MM.1S (cell line): ENCODE data around the gene CNOT2.

Experiments
- DNase-seq: peaks from one replicate; pipeline ENCODE4 v3.0.0-alpha.2; 2015
- H2AFZ ChIP-seq: fragments of 300-600 bp; sonication (generic); 2 replicates; pipeline ENCODE4 v1.6.0; 2016; ENCODE audit warnings: antibody characterized with exemption, low read length
- H3F3A ChIP-seq: fragments of 300-600 bp; sonication (generic); 2 replicates; pipeline ENCODE4 v1.6.1; 2016; ENCODE audit warnings: mild to moderate bottlenecking, antibody characterized with exemption, low read length, moderate library complexity, mixed read lengths; ENCODE audit not compliant: insufficient read depth
- H3K27ac ChIP-seq: fragments of 300-600 bp; sonication (generic); 2 replicates; pipeline ENCODE4 v1.5.1; 2016; ENCODE audit warnings: mild to moderate bottlenecking, low read length
- H3K27me3 ChIP-seq: fragments of 300-600 bp; sonication (generic); replicated peaks from 2 replicates; pipeline ENCODE4 v1.6.0; 2016; ENCODE audit warnings: low read length; ENCODE audit not compliant: insufficient read depth
- H3K36me3 ChIP-seq: fragments of 300-600 bp; sonication (generic); replicated peaks from 2 replicates; pipeline ENCODE4 v1.6.1; 2016; ENCODE audit warnings: mild to moderate bottlenecking, low read length, mixed read lengths; ENCODE audit not compliant: insufficient read depth
- H3K4me1 ChIP-seq: fragments of 300-600 bp; sonication (generic); 2 replicates; pipeline ENCODE4 v1.6.1; 2016; ENCODE audit warnings: low read length, mixed read lengths
- H3K4me2 ChIP-seq: fragments of 300-600 bp; sonication (generic); 2 replicates; pipeline ENCODE4 v1.6.0; 2016; ENCODE audit warnings: low read depth, low read length
- H3K4me3 ChIP-seq: fragments of 300-600 bp; sonication (generic); 2 replicates; pipeline ENCODE4 v1.5.1; 2016; ENCODE audit warnings: low read length, mixed read lengths
- H3K79me2 ChIP-seq: fragments of 300-600 bp; sonication (generic); 2 replicates; pipeline ENCODE4 v1.6.1; 2016; ENCODE audit warnings: mixed run types, low read length, mixed read lengths
- H3K9ac ChIP-seq: fragments of 300-600 bp; sonication (generic); 2 replicates; pipeline ENCODE4 v1.6.1; 2016; ENCODE audit warnings: low read length, mixed read lengths
- H3K9me2 ChIP-seq: fragments of 300-600 bp; sonication (generic); replicated peaks from 2 replicates; pipeline ENCODE4 v1.6.1; 2016; ENCODE audit warnings: mild to moderate bottlenecking, low read length, mixed read lengths; ENCODE audit not compliant: insufficient read depth
- H3K9me3 ChIP-seq: fragments of 300-600 bp; sonication (generic); replicated peaks from 2 replicates; pipeline ENCODE4 v1.6.1; 2016; ENCODE audit warnings: mild to moderate bottlenecking, low read length, mixed read lengths; ENCODE audit not compliant: insufficient read depth
- H4K20me1 ChIP-seq: fragments of 300-600 bp; sonication (generic); 2 replicates; pipeline ENCODE4 v1.6.1; 2016; ENCODE audit warnings: mild to moderate bottlenecking, low read length, moderate library complexity, mixed read lengths; ENCODE audit not compliant: insufficient read depth
- EZH2 ChIP-seq: fragments of 300-600 bp; sonication (generic); optimal IDR thresholded peaks from 2 replicates; pipeline ENCODE3; 2017; ENCODE audit warnings: low read depth, mild to moderate bottlenecking, antibody characterized with exemption, low read length, mixed read lengths
- EZH2phosphoT487 ChIP-seq: fragments of 300-600 bp; sonication (generic); IDR thresholded peaks from 2 replicates; pipeline ENCODE4 v1.6.1; 2018; ENCODE audit warnings: antibody characterized with exemption, low read length
- TF ChIP-seq, protein P1 (sequence below): fragments of 300-600 bp; sonication (generic); IDR thresholded peaks from 2 replicates; pipeline ENCODE4 v1.5.1; 2016; ENCODE audit warnings: antibody characterized with exemption, low read length, mixed read lengths

CNOT2 gene

GRCh38 chr12:70403826-70404225 is 160.6 kb downstream of the CNOT2 start:
- H3K9me3 ChIP-seq: no peaks in the 10 kb centered on the region
- H3K4me2 ChIP-seq: no peak overlapping the region
- no peak overlapping the region for H3K9ac ChIP-seq
- H3K27ac ChIP-seq: no peak overlapping the region
- no peaks in the 10 kb centered on the region for H3F3A ChIP-seq
- no peaks in the 10 kb centered on the region for H3K9me2 ChIP-seq
- H4K20me1 ChIP-seq: no peaks in the 10 kb centered on the region
- no peaks in the 10 kb centered on the region for H3K4me1 ChIP-seq
- H2AFZ ChIP-seq: no peak overlapping the region
- no peaks in the 10 kb centered on the region for H3K79me2 ChIP-seq
- TF ChIP-seq EZH2phosphoT487 (no peak), EZH2 (no peak)
- TF ChIP-seq, protein P1, sequence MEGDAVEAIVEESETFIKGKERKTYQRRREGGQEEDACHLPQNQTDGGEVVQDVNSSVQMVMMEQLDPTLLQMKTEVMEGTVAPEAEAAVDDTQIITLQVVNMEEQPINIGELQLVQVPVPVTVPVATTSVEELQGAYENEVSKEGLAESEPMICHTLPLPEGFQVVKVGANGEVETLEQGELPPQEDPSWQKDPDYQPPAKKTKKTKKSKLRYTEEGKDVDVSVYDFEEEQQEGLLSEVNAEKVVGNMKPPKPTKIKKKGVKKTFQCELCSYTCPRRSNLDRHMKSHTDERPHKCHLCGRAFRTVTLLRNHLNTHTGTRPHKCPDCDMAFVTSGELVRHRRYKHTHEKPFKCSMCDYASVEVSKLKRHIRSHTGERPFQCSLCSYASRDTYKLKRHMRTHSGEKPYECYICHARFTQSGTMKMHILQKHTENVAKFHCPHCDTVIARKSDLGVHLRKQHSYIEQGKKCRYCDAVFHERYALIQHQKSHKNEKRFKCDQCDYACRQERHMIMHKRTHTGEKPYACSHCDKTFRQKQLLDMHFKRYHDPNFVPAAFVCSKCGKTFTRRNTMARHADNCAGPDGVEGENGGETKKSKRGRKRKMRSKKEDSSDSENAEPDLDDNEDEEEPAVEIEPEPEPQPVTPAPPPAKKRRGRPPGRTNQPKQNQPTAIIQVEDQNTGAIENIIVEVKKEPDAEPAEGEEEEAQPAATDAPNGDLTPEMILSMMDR: no peak
- no peak overlapping the region for H3K4me3 ChIP-seq
- no peaks in the 10 kb centered on the region for H3K27me3 ChIP-seq
- no peaks in the 10 kb centered on the region for H3K36me3 ChIP-seq
- no peak for DNase-seq
